C4-2B (cell line): ENCODE results near the gene FAM240B.

Experiments
- H3K27ac ChIP-seq: fragments of 450-650 bp; 2 replicates; pipeline ENCODE4 v1.5.1; 2017
- CTCF ChIP-seq: fragments of 450-650 bp; conservative IDR thresholded peaks from 2 replicates; pipeline ENCODE4 v1.5.1; 2017; ENCODE audit warnings: mild to moderate bottlenecking
- ZFX ChIP-seq: fragments of 450-650 bp; IDR thresholded peaks from 2 replicates; pipeline ENCODE4 v1.6.1; 2017

Gene FAM240B

DNA sequence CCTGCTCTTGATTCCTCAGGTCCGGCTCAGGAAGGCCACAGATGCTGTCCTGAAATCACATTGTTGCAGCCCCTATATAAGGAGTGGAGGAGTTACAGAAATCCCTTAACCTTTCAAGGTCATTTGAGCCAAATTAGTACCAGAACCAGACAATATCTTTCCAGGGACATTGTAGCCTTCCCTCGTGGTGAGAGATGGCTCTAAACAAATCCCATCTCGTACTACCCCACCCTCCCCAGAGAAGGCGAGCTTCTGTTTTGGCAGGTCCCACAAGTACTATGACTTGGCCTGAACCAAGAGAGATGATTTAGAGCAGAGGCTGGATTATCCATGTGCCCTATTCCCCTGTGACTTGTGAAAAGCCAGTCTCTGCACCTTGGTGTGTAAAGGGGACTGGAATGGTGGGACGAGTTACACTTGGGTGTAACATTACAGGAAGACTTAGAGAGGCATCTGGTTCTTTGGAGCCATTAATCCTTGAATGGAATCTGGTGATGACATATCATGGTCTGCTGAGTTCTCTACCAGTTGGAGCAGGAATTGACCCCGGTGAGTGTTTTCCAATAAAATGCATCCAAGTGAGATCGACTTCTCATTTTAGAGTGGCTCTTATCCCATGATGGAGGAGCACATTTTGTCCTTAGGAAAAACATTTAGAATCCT lies at the start of gene FAM240B:
TSS of gene FAM240B (minus strand) at position 51 of the 663 bp plus-strand sequence. CDS start 16,134 bp downstream, outside the sequence.
- H3K27ac ChIP-seq, result no peak within 1 kb of the TSS
- TF ChIP-seq CTCF, result no peak

DNA sequence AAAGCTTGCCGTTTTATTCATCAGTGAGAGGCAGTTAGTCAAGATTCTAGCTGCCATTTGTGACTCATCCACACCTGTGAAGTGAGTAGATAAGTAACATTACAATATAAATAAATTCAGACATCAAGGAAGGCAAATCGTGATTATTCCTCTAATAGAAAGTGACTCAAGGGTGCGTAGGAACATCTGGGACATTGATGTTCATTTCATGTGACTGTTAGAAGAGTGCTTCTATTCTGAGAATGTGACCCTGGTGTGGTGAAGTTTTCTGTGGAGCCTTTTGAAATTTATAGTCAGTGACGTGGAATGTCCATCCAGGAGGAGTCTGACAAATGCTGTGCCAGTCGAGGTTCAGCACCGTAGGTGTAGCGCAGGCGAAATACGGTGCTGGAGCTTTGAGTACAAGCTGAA lies 48.4 kb upstream of the FAM240B start:
- TF ChIP-seq CTCF (no peak), ZFX (no peak)
- no peak overlapping the region for H3K27ac ChIP-seq

GRCh38 chr9:38765101-38765500 lies 45.2 kb upstream of the FAM240B start:
- no peak overlapping the region for H3K27ac ChIP-seq
- no peak for TF ChIP-seq ZFX
- no peak for TF ChIP-seq CTCF

DNA sequence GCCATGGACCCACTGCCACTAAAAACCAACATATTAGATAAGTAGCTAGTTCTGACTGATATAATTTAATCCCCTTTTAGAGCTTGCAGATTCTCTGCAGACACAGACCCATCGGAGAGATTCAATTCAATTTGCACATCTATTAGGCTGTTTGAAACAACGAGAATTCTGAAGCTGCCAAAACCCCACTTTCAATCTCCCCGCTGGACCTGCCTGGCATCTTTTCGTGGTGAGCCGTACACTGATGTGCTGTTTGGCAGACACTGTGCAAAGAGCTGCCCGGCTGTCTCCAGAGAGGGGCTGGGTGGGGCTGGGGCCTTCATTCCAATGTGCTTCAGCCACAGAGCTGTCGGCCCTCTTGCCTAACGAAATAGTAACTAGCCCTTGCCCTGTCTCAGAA lies 42.1 kb upstream of the FAM240B start:
- no peak overlapping the region for H3K27ac ChIP-seq
- TF ChIP-seq CTCF, result no peak

DNA sequence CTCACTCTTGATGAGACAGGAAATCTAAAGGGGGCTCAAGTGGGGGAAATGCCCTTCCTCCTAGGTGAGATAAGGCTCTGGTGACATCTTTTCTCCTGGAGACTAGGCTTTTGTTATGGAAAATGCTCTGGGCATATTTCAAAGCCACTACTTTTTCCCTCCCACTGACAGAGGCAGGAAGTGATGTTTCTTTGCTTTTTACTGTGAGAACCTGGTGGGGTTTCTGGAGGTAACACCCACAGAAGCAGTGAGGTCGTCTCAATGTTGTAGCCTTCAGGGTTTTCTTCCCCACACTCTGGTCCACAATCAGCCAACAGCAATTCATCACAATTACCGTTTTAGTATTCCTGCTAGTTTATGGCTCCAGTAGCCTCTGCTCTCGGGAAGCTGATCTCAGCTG lies 41.4 kb upstream of the FAM240B start:
- H3K27ac ChIP-seq, result no peak overlapping the region
- TF ChIP-seq ZFX (no peak), CTCF (no peak)

DNA sequence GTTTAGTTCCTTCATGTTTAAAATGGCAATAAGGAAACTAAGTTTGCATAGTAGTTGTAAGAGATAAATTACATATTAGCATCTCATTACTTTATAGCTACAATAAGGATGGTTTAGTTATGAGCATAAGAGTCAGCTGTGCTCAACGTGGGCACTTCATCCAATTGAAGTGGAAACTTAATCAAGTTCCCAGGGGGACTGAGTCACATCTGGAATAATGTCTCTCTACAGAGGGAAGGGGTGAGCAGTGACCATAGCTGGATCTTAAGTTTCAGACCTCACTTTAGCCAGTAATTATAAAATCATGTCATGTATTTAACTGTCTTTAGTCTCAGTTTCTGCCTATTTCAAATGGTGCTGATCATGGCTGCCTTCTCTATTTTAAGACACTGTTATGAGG lies 36.8 kb upstream of the FAM240B start:
- H3K27ac ChIP-seq, result no peak overlapping the region
- TF ChIP-seq ZFX, result no peak
- no peak for TF ChIP-seq CTCF

DNA sequence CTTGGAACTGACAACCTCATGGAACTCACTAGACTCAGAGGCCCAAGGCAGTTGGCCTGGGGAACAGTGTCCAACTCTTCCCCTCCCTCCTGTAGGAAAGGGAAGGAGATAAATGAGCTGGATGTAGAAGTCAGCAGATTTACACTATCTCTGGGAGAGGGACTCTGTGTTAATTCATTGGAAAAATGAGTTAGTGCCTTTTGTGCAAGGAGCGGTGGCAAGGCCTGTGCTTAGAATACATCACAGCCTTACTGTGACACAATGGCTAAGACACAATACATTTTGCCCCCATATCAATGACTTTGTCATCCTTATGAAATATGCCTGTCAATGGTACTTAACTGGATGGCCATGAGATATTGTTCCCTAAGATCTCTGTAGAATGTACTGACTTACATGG lies 28.0 kb upstream of the FAM240B start:
- TF ChIP-seq ZFX (no peak), CTCF (no peak)
- H3K27ac ChIP-seq, result no peak overlapping the region
